NAMALWA (cell line): Measurements from ENCODE around the gene FRMPD1.
A peak's percentile ranks its signal among the peaks of the same experiment; 100 is the strongest.

Experiments
- DNase-seq: peaks from one replicate; pipeline ENCODE4 v3.0.0-alpha.2; 2015; ENCODE audit warnings: low spot score

The FRMPD1 gene

DNA sequence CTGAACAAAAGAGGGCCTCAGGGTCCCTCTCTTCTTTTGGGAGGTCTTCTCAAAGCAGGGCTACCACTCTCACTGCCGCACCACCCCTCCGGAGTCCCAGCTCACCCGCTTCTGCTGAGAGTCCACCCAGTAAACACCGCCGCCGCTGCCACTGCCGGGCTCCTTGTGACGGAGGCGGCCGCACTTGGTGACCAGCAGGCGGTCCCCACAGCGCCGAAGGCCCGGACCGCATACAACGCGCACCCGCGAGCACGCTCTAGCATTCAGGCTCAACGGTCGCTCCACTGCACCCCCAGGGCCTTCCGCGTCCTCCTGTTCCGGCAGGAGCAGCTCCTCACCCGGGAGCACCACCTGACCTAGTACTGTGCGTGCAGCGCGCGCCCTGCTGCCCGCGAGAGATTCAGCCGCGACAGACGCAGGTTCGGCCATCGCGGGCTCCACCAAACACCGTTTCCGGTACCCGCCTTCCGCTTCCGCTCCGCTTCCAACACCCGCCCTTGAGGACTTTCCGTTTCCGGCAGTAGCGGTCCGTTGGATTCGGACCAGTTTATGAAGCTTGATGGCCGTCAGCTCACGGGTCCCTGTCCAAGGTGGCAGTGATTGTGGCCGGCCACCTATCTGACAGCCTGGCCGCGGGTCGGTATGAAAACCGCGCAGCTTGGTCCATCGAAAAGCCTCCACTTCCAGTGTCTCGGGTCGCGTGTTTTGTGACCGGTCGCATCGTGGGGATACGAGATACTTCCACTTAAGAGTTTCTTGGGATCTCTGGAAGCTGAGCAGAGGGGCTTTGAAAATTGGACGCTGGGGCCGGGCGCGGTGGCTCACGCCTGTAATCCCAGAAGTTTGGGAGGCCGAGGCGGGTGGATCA, 134.1 kb downstream of the FRMPD1 start, which contains the start of gene EXOSC3:
Gene EXOSC3 (minus strand): TSS at position 449 of the 868 bp plus-strand sequence. CDS start 20 bp downstream, at position 429.
- peak; percentile 93 for DNase-seq

GRCh38 chr9:37787059-37787458, 136.3 kb downstream of the FRMPD1 start:
- no peak for DNase-seq

GRCh38 chr9:37788332-37788731, 137.6 kb downstream of the FRMPD1 start:
- no peak for DNase-seq

- DNase-seq, result no peak
Measured at GRCh38 chr9:37790096-37790495, 139.3 kb downstream of the FRMPD1 start.

GRCh38 chr9:37792122-37792521, 141.4 kb downstream of the FRMPD1 start:
- no peak for DNase-seq

- no peak for DNase-seq
Measured at GRCh38 chr9:37796232-37796631, 145.5 kb downstream of the FRMPD1 start.
